ENCODE measurements around the gene AFG1L.

DNA sequence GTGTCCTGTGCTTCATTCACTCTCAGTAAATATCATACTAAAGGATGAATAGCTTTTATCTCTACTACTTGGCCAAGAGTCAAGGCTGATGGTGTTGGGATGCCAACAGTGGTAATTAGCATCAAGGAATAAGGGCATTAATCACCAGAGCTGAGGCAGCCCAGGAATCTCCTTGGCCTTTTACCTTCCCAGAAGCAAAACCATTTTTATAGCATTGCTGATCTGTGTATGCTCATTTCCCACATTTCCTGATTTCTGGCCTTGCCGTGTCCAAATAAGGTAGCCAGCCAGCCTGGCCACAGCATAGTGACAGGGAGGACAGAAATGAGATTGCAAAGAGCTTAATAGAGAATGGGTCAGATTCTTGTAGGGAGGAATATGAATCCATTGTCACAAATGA lies 189.2 kb downstream of the AFG1L start:
- TF ChIP-seq HMGA2 (CRISPR knock-in tag; IDR thresholded peaks at IDR 0.05) = no peak
- TF ChIP-seq NFE2L1 (CRISPR knock-in tag; IDR thresholded peaks at IDR 0.05) = no peak
- no peak for TF ChIP-seq ZBTB21 (CRISPR knock-in tag; IDR thresholded peaks at IDR 0.05; ENCODE audit: borderline replicate concordance)
- no peak for TF ChIP-seq ELF4 (CRISPR knock-in tag; IDR thresholded peaks at IDR 0.05; ENCODE audit: low read depth)
- TF ChIP-seq OVOL2 (CRISPR knock-in tag; IDR thresholded peaks at IDR 0.05; ENCODE audit: borderline replicate concordance) = no peak
